Stimulated activated CD8-positive, alpha-beta memory T cell treated with anti-CD3 and anti-CD28 coated beads, Interleukin-4, amount 100 ng/mL, for 48 hours (primary cell): ENCODE results near the gene DNLZ.

Experiments used
- DNase-seq: peaks from one replicate; pipeline ENCODE4 v3.0.0-alpha.2; 2020

DNLZ gene

DNA sequence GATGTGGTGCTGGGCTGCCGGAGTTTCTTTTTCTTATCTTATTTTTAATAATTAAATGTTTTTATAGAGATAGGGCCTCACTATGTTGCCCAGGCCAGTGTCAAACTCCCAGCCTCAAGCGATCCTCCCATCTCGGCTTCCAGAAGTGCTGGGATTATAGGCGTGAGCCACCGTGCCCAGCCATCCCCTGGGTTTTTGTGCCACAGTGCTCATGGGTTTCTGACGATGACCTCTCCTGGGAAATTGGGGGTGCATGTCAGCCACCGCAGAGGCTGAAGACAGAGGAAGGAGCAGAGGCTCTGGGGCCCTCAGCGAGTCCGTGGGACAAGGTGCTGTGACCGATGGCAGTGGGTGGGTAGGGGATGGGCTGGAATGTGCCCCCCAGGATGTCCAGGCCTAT lies 21.8 kb downstream of the DNLZ start:
- DNase-seq = no peak

GRCh38 chr9:136341042-136341655 lies 22.4 kb downstream of the DNLZ start:
- DNase-seq = no peak

DNA sequence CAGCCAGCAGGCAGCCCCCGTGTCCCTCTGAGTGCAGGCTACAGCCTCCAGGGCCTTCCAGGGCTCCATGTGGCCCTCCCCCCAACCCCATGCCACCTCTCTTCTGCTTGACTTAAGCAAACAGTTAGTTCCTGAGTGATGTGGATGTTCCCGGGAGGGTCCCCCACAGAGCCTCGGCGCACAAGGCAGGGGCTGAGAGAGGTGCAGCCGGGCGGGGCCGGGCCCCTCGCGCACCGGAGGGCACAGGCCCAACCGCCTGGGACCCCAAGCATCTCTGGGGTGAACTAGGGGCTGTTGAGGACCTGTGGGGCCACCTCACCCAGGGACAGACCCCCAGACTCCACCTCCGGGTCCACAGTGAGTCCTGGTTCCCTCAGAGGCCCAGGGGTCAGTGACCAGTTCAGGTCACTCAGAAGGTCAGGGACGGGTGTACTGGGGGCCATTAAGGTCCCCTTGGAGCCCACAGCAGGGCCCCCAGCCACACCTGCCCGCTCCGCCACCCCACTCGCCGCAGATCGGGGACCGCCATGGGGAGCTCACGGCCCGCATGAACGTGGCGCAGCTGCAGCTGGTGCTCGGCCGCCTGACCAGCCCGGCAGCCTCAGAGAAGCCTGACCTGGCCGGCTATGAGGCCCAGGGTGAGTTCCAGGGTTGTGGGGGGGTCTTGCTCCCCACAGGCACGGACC lies 23.0 kb downstream of the DNLZ start:
- DNase-seq = no peak

GRCh38 chr9:136339958-136340310 lies 23.6 kb downstream of the DNLZ start:
- no peak for DNase-seq

DNA sequence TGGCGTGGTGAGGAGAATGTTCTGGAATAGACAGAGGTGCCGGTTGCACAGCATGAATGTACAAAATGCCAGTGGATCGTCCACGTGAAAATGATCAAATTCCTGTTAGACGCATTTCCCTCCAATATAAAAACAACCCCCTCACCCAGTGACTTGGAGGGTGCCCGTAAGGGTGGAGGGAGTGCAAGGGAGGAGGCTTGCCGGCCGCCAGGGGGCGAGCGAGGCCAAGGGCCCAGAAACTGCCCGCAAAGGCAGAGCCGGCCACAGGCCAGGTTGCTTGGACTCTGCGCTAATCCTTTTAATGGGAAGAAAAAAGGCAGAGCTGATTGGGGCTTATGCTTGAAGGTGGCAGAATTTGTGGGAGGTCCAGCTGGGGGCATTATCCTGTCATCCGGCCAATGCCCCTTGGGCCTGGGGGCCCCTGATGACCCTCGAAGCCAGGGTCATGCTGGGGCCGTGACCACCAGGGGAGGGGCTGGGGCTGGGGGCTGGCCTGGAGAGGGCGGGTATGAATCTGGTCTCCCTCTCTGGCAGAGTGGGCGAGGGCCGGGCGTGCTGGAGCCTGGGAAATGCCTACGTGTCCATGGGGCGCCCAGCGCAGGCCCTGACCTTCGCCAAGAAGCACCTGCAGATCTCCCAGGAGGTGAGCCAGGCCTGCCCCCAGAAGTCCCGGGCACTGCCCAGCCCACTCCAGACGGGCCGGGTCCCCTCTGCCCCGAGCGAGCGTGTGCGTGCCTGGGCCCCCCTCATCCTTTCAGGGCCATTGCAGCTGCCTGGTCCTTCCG lies 24.2 kb downstream of the DNLZ start:
- DNase-seq = peak; percentile 54

DNA sequence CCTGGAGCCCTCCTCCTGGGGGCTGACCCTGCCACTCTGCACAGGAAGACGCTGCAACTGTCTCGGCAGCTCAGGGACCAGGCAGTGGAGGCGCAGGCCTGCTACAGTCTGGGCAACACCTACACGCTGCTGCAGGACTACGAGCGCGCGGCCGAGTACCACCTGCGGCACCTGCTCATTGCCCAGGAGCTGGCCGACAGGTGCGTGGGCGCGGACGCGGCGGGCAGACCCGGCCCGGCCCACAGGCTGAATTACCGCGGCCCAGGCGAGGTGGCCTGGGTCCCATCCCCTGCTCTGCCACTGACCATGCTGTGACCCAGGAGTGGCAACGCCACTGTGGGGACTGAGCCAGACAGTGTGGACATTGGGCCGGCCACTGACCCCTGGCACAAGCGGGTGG lies 25.0 kb downstream of the DNLZ start:
- DNase-seq = no peak

- DNase-seq = no peak
Measured at GRCh38 chr9:136337416-136338395, 25.8 kb downstream of the DNLZ start.

- no peak for DNase-seq
Measured at GRCh38 chr9:136336881-136337280, 26.7 kb downstream of the DNLZ start.

GRCh38 chr9:136336156-136336870 lies 27.2 kb downstream of the DNLZ start:
- DNase-seq = no peak

GRCh38 chr9:136335296-136336155 lies 28.0 kb downstream of the DNLZ start:
- no peak for DNase-seq

GRCh38 chr9:136334541-136334940 lies 29.0 kb downstream of the DNLZ start:
- DNase-seq = no peak

- no peak for DNase-seq
Measured at GRCh38 chr9:136333486-136333885, 30.1 kb downstream of the DNLZ start.

- DNase-seq = no peak
Measured at GRCh38 chr9:136333045-136333444, 30.5 kb downstream of the DNLZ start.

DNA sequence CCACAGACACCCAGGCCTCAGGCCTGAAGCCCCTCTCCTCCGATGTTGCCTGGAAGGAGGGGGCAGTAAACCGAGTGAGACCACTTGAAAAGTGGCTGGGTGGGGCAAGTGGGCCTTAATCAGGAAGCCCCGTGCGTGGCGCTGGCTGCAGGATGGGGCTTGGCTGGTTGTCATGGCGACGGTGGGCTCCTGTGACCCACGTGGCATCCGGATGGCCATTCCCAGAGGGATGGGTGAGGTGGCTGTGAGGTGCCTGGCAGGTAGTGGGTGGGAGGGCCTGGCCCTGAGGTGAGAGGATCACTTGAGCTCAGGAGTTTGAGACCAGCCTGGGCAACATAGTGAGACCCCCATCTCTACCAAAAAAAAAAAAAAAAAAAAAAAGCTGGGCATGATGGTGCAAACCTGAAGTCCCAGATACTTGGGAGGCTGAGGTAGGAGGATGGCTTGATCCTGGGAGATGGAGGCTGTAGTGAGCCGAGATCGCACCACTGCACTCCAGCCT lies 31.0 kb downstream of the DNLZ start:
- no peak for DNase-seq

DNA sequence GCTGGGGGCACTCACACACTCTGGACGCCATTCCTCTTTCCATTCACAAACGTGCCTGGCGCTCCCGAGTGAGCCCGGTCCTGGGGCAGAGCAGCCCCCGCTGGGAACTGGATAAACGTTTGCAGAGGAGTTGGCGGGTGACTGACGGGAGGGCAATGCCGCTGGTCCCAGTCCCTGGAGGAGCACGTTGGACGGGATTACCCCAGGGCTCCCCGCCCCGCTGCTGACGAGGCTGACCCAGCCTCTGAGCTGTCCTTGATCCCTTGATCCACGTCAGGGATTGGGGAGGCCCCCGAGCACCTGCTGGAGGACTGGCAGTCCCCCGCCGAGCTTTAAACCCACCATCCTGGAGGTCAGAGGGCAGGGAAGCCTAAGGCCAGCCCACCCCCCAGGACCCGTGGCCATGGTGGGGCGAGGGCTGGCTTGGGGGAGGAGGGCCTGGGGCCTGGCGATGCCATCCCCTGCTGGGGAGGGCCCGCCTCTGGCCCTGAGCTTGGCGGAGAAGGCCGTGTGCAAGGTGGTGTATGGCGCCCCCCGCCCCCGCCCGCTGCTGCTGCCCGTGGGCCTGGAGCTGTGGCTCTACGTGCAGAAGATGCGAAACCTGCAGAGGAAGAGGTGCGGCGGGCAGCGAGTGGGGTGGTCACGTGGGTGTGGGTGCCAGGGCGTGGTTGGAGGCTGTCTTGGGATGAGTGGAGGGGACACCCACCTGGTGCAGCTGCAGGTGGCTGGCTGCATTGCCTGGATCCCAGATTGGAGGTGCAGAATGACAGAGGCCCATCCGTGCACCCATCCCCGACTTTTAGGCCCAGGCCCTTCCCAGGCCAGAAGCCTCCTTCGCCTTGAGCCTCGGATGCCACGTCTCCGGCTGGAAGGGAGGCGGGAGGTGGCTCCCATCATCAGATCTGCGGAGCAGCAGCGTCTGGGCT lies 31.7 kb downstream of the DNLZ start:
- DNase-seq = no peak

DNA sequence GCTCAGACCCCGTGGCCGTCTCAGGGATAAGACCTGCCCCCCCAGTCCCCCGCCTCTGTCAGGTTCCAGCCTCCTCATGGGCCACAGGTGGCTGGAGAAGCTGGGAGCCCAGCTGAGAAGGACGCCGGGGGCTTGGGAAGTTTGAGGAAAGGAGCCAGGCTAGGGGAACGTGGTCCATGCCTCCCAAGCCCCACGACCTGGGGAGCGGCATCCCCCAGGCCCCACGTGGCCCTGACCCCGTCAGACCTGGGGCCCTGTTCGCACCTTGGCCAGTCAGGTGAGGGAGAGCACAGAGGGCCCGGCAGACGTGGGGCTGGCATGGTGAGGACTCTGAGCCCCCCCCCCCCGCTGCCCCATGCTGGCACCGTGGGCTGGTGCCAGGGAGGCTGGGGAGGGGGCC lies 32.5 kb downstream of the DNLZ start:
- no peak for DNase-seq

DNA sequence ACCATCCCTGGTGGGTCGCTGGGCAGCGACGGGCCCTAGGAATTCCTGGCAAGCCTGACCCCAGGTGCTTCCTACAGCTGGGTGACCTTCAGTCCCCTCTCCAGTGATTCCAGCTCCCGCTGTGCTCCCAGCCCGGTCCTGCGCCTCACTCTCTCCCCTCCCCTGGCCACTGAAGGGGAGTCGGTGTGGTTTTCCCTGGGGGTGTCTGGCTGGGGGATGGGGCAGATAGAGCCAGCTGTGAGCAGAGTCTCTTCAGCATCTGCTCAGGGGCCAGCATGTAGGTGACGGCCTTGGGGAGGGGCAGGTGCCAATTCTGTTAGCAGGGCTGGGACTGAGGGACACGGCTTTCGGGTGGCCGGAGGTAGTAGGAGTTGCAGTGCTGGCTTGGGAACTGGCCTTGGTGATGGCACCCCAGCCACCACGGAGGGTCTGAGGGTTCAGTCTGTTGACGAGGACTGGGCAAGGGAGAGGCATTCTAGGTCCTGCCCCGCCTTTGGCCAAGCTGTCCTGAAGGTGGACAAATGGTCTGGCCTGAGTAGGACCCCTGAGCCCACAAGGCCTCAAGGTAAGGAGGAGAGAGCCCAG lies 33.0 kb downstream of the DNLZ start:
- no peak for DNase-seq

DNA sequence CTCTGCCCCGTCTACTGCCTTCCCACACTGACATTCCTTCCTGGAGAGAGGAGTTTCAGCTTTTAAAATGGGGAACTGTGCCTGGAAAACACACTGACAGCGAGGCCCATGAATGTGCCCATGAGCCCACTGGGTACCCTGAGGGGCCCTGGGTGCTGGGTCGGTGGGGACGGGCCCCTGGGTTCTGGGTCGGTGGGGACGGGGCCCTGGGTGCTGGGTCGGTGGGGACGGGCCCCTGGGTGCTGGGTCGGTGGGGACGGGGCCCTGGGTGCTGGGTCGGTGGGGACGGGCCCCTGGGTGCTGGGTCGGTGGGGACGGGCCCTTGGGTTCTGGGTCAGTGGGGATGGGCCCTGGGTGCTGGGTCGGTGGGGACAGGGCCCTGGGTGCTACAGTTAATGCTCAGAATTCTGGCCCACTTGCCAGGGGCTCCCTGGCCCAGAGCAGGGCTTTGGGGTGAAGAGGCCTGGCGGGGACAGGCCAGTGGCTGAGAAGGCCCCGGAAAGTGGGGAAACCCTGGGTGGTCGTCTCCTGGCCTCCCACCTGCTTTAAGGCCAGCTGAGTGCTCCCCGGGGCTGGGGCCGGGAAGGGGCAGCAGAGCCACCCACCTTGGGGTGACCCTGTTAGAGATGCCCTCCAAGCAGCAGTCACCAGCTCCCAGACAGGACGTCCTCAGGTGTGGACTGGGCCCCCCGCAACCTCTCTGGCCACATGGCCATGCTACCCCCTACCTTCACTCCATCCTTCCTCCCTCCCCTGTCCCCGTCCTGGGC lies 33.7 kb downstream of the DNLZ start:
- no peak for DNase-seq

- DNase-seq = no peak
Measured at GRCh38 chr9:136329211-136329627, 34.3 kb downstream of the DNLZ start.
